ENCODE data around the gene RNF186.

Gene RNF186

GRCh38 chr1:19799230-19800075 is 15.6 kb downstream of the RNF186 start, which contains the start of gene TMCO4:
TMCO4 (minus strand) TSS chr1:19799916; CDS start chr1:19780758, 19,158 bp downstream.
- peak within 1 kb of the TSS; percentile 76 for H3K4me3 ChIP-seq (ENCODE audit: low read depth, low read length)

DNA sequence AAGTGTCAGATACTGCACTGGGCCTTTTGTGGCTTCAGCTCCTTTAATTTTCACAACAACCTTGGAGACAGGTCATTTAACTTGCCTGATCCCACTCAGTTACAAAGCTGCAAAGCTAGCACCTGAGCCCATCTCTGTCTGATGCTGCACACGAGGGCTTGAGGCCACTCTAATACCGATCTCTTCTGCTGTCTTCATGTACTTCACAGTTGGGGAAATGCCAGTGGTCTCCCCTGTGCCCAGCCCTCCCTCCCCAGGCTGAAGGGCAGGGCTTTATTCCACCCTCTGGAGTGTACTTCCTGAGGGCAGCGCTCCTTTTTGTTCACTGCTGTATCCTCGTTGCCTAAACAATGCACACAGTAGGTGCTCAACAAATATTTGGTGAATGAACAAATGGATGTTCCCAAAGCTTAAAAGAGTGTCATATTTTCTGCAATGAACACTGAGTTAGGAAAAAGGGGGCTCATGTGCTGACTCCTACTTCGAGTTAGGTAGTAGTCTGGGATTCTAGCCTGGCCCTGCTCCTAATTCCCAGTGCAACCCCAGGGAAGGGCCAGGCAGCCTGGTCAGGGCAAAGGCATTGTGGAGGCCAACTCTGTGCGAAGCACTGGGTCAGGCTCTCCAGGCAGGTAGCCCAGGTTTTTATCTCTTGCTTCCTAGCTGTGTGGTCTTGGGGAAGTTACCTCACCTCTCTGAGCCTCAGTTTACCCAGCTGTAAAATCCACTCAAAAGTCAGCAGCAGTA is 16.4 kb downstream of the RNF186 start:
- Histone ChIP-seq H3K9ac (no peak overlapping the region), H3K79me2 (no peaks in the 10 kb centered on the region)
- TF ChIP-seq CTCF (IDR thresholded peaks at IDR 0.05) = no peak

More at GRCh38 chr1:19799230-19800075, 15.6 kb downstream of the RNF186 start, which contains the start of gene TMCO4:
- peaks cover 8% of the 10 kb centered on the region for H3K4me1 ChIP-seq
- H3K9me3 ChIP-seq (ENCODE audit: control insufficient read depth, low read length) = no peaks in the 10 kb centered on the region
- peak; percentile 34 for TF ChIP-seq CTCF (IDR thresholded peaks at IDR 0.05)
- peak within 1 kb of the TSS; percentile 85 for H2AFZ ChIP-seq
- H3K27ac ChIP-seq = peak within 1 kb of the TSS; percentile 89
- peak within 1 kb of the TSS; percentile 83 for H3K4me2 ChIP-seq (ENCODE audit: low read length)
- no peaks in the 10 kb centered on the region for H3K79me2 ChIP-seq
- no peaks in the 10 kb centered on the region for H3K36me3 ChIP-seq (ENCODE audit: control insufficient read depth, insufficient read depth, low read length)
- no peaks in the 10 kb centered on the region for H3K27me3 ChIP-seq (ENCODE audit: control insufficient read depth, insufficient read depth, low read length)
- peak within 1 kb of the TSS; percentile 21 for H3K9ac ChIP-seq

DNA sequence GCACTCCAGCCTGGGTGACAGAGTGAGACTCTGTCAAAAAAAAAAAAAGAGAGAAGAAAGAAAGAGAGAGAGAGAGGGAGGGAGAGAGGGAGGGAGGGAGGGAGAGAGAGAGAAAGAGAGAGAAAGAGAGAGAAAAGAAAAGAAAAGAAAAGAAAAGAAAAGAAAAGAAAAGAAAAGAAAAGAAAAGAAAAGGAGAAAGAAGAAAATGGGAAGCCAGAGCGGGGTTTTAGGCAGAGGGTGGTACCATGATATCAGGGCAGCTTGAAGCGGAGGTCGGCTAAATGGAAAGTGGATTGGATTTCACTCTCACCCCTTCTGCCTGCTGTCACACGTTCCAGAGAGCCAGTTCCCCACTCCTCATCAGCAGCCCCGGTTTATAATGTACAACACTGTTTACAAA is 17.3 kb downstream of the RNF186 start:
- Histone ChIP-seq H3K27me3 (ENCODE audit: control insufficient read depth, insufficient read depth, low read length) (no peaks in the 10 kb centered on the region), H3K9ac (no peak overlapping the region), H3K4me2 (ENCODE audit: low read length) (no peak overlapping the region), H3K36me3 (ENCODE audit: control insufficient read depth, insufficient read depth, low read length) (no peaks in the 10 kb centered on the region), H3K4me1 (peaks cover 11% of the 10 kb centered on the region), H3K4me3 (ENCODE audit: low read depth, low read length) (no peak overlapping the region), H3K9me3 (ENCODE audit: control insufficient read depth, low read length) (no peaks in the 10 kb centered on the region), H2AFZ (no peak overlapping the region), H3K79me2 (no peaks in the 10 kb centered on the region), H3K27ac (peak overlapping the region; percentile 89)
- no peak for TF ChIP-seq CTCF (IDR thresholded peaks at IDR 0.05)

More for the DNA sequence above, 16.4 kb downstream of the RNF186 start:
- Histone ChIP-seq H3K4me2 (ENCODE audit: low read length) (peak overlapping the region; percentile 83), H3K4me1 (peaks cover 9% of the 10 kb centered on the region), H3K27ac (peak overlapping the region; percentile 89), H3K36me3 (ENCODE audit: control insufficient read depth, insufficient read depth, low read length) (no peaks in the 10 kb centered on the region), H3K27me3 (ENCODE audit: control insufficient read depth, insufficient read depth, low read length) (no peaks in the 10 kb centered on the region), H3K4me3 (ENCODE audit: low read depth, low read length) (peak overlapping the region; percentile 76), H3K9me3 (ENCODE audit: control insufficient read depth, low read length) (no peaks in the 10 kb centered on the region), H2AFZ (peak overlapping the region; percentile 85)

DNA sequence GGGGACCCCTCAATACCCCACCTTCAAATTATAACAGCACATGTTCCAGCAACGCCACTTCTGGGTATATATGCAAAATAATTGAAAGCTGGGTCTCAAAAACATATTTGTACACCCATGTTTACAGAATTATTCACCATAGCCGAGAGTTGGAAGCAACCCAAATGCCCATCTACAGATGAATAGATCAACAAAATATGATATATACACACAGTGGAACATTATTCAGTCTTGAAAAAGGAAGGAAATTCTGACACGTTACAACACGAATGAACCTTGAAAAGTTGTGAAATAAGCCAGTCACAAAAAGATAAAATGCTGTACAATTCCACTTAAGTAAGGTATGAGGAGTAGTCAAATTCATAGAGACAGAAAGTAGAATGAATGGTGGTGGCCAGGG is 20.5 kb downstream of the RNF186 start:
- Histone ChIP-seq H3K27me3 (ENCODE audit: control insufficient read depth, insufficient read depth, low read length) (no peaks in the 10 kb centered on the region), H3K4me1 (peaks cover 14% of the 10 kb centered on the region), H3K27ac (no peak overlapping the region), H3K4me3 (ENCODE audit: low read depth, low read length) (no peak overlapping the region), H3K79me2 (no peaks in the 10 kb centered on the region), H3K4me2 (ENCODE audit: low read length) (no peak overlapping the region), H3K9me3 (ENCODE audit: control insufficient read depth, low read length) (no peaks in the 10 kb centered on the region), H2AFZ (no peak overlapping the region), H3K36me3 (ENCODE audit: control insufficient read depth, insufficient read depth, low read length) (no peaks in the 10 kb centered on the region), H3K9ac (no peak overlapping the region)
- TF ChIP-seq CTCF (IDR thresholded peaks at IDR 0.05) = no peak

Measured in parathyroid adenoma (tissue), 2 donors.